K562 (cell line): ENCODE measurements around the gene ENHO. TPM values are rescaled to one million over a fixed set of nuclear protein-coding genes. Genes with fewer than 3 reads are reported as not detected.

Experiments used
- CBFA2T2 ChIP-seq: fragments of 450-650 bp; conservative IDR thresholded peaks from 2 replicates; pipeline ENCODE4 v1.6.1; 2017; ENCODE audit warnings: mild to moderate bottlenecking
- MXI1 ChIP-seq: IDR thresholded peaks from 2 replicates; pipeline ENCODE4 v1.6.1; 2011; ENCODE audit warnings: low read depth, mild to moderate bottlenecking, improper control_type of control experiment, low read length
- NCOA4 ChIP-seq: fragments of 450-650 bp; IDR thresholded peaks from 2 replicates; pipeline ENCODE4 v1.6.1; 2018; ENCODE audit warnings: mild to moderate bottlenecking; ENCODE audit not compliant: partially characterized antibody
- NR4A1 ChIP-seq, 2 experiments: fragments of 250-450 bp in 1 of 2; fragments of 450-650 bp in 1 of 2; sonication (Bioruptor Pico) in 1 of 2; IDR thresholded peaks; 2 replicates each; pipeline versions ENCODE4 v1.4.0 to v1.6.1; 2016 to 2020; ENCODE audit warnings: mild to moderate bottlenecking in 2 of 2, missing compliant biosample characterization in 1 of 2, missing genetic modification characterization in 1 of 2, moderate library complexity in 1 of 2
- POU5F1 ChIP-seq: fragments of 150-350 bp; IDR thresholded peaks from 2 replicates; pipeline ENCODE4 v1.6.1; 2014; ENCODE audit warnings: borderline replicate concordance, low read length, low read depth, mild to moderate bottlenecking; ENCODE audit not compliant: partially characterized antibody
- RCOR1 ChIP-seq, 2 experiments: IDR thresholded peaks; 2 replicates each; pipeline ENCODE4 v1.6.1; 2012; ENCODE audit warnings: low read depth in 2 of 2, low read length in 2 of 2, borderline replicate concordance in 1 of 2, improper control_type of control experiment in 1 of 2
- SMAD4 ChIP-seq: fragments of 250-450 bp; sonication (Bioruptor Pico); conservative IDR thresholded peaks from 2 replicates; pipeline ENCODE4 v1.8.0; 2021; ENCODE audit warnings: inconsistent platforms, mild to moderate bottlenecking, moderate library complexity
- TEAD1 ChIP-seq, 2 experiments: fragments of 450-650 bp in 1 of 2; sonication (generic) in 1 of 2; formaldehyde crosslinking; IDR thresholded peaks; 2 replicates each; pipeline versions ENCODE4 v1.4.0 to v1.8.0; 2020 to 2022; ENCODE audit warnings: mild to moderate bottlenecking in 2 of 2, missing genetic modification reagents in 1 of 2
- ZEB2 ChIP-seq: fragments of 450-650 bp; IDR thresholded peaks from 2 replicates; pipeline ENCODE4 v1.6.1; 2016
- ZNF384 ChIP-seq: IDR thresholded peaks from 2 replicates; pipeline ENCODE4 v1.6.1; 2012; ENCODE audit warnings: low read depth, low read length, improper control_type of control experiment
- polyA plus RNA-seq, 8 experiments: library from polyadenylated mRNA; depleted of rRNA in 4 of 8; stranded (reverse) in 5 of 8; unstranded in 3 of 8; fragments of >200 nt; fragmentation: Nextera tagmentation in 2 of 8; fragmentation: Illumina TruSeq in 1 of 8; extraction: Ambion mirVana in 2 of 8; extraction: Trizol in 1 of 8; gene quantifications; 2 replicates each; pipeline versions ENCODE4 v1.2.1 to v1.2.3, GENCODE V29; 2011 to 2014; ENCODE audit warnings: inconsistent platforms in 1 of 8, missing spikeins in 1 of 8
- total RNA-seq, 7 experiments: library from RNA; depleted of rRNA in 6 of 7; stranded (reverse); fragments of >200 nt in 6 of 7; fragmentation: Illumina TruSeq in 2 of 7; extraction: Trizol in 2 of 7; gene quantifications; 2 replicates each; pipeline versions ENCODE4 v1.2.1 to v1.2.3, GENCODE V29; 2011 to 2021; ENCODE audit warnings: low replicate concordance in 1 of 7
- TF ChIP-seq, protein P1 (sequence below): fragments of 250-450 bp; sonication (Bioruptor Pico); IDR thresholded peaks from 2 replicates; pipeline ENCODE4 v1.8.0; 2022; ENCODE audit warnings: inconsistent platforms, mild to moderate bottlenecking, moderate library complexity, borderline replicate concordance
- TF ChIP-seq, protein P2 (sequence below): fragments of 450-650 bp; IDR thresholded peaks from 2 replicates; pipeline ENCODE4 v1.7.1; 2018; ENCODE audit warnings: mild to moderate bottlenecking, low read depth; ENCODE audit not compliant: partially characterized antibody

The ENHO gene
- total and polyA plus RNA-seq, 9 of the 15 experiments (the other 6 are each of a cell fraction or from before 2014, with no cell fraction given), result 0.24 TPM; not detected in 8

DNA sequence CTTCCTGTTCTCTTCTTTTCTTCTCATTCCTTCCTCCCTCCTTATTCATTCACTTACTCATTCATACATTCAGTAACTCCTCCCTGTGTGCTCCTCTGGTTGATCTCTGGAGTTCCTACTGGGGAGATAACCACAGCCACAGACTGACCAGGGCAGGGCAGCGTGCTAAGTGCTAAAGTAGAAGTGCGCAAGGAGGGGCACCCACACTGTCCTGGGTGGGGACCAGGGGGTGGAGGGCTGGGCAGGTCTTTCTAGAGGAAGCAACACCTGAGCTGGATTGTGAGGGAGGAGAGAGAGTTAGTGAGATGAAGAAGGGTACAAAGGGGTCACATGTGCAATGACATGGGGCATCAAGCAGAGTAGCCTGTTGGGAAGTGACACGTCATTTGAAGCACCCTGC lies 13.8 kb downstream of the ENHO start (continued):
- TF ChIP-seq NCOA4 (no peak), TEAD1 (CRISPR knock-in tag; IDR thresholded peaks at IDR 0.05) (no peak), POU5F1 (no peak), NR4A1 (CRISPR knock-in tag; IDR thresholded peaks at IDR 0.05) (no peak), NR4A1 (tag; IDR thresholded peaks at IDR 0.05) (no peak), ZNF384 (no peak), RCOR1 (IDR thresholded peaks at IDR 0.05; ENCODE audit: borderline replicate concordance in 1 of 2, low read depth in 2 of 2, low read length in 2 of 2) (no peak), ZEB2 (no peak), MXI1 (no peak), CBFA2T2 (no peak), SMAD4 (no peak)
- TF ChIP-seq, protein P1, sequence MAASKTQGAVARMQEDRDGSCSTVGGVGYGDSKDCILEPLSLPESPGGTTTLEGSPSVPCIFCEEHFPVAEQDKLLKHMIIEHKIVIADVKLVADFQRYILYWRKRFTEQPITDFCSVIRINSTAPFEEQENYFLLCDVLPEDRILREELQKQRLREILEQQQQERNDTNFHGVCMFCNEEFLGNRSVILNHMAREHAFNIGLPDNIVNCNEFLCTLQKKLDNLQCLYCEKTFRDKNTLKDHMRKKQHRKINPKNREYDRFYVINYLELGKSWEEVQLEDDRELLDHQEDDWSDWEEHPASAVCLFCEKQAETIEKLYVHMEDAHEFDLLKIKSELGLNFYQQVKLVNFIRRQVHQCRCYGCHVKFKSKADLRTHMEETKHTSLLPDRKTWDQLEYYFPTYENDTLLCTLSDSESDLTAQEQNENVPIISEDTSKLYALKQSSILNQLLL (CRISPR knock-in tag), result no peak
- TF ChIP-seq, protein P2, sequence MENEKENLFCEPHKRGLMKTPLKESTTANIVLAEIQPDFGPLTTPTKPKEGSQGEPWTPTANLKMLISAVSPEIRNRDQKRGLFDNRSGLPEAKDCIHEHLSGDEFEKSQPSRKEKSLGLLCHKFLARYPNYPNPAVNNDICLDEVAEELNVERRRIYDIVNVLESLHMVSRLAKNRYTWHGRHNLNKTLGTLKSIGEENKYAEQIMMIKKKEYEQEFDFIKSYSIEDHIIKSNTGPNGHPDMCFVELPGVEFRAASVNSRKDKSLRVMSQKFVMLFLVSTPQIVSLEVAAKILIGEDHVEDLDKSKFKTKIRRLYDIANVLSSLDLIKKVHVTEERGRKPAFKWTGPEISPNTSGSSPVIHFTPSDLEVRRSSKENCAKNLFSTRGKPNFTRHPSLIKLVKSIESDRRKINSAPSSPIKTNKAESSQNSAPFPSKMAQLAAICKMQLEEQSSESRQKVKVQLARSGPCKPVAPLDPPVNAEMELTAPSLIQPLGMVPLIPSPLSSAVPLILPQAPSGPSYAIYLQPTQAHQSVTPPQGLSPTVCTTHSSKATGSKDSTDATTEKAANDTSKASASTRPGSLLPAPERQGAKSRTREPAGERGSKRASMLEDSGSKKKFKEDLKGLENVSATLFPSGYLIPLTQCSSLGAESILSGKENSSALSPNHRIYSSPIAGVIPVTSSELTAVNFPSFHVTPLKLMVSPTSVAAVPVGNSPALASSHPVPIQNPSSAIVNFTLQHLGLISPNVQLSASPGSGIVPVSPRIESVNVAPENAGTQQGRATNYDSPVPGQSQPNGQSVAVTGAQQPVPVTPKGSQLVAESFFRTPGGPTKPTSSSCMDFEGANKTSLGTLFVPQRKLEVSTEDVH, result no peak
